Stimulated activated naive CD8-positive, alpha-beta T cell treated with anti-CD3 and anti-CD28 coated beads, Interleukin-15, Interleukin-2, amounts not matched to agents 100 ng/mL and 50 ng/mL, for 24 hours (primary cell): Measurements from ENCODE around the gene CCDC192.
"Not testable (repeated sequence)": the region's sequence is repeated elsewhere in the genome, so short reads cannot be mapped to it uniquely, and the experiment has no call there.

ENCODE experiments used
- H3K27ac Mint-ChIP-seq: one replicate; pipeline ENCODE4 v1.8.0; 2021; ENCODE audit warnings: mild to moderate bottlenecking, mixed read lengths
- H3K27me3 Mint-ChIP-seq: one replicate; pipeline ENCODE4 v1.8.0; 2021; ENCODE audit warnings: mixed read lengths
- H3K36me3 Mint-ChIP-seq: one replicate; pipeline ENCODE4 v1.8.0; 2021; ENCODE audit warnings: low read depth, mixed read lengths
- H3K4me1 Mint-ChIP-seq: one replicate; pipeline ENCODE4 v1.8.0; 2021; ENCODE audit warnings: low read depth, mixed read lengths
- H3K4me3 Mint-ChIP-seq: one replicate; pipeline ENCODE4 v1.8.0; 2021; ENCODE audit warnings: mild to moderate bottlenecking, mixed read lengths
- H3K9me3 Mint-ChIP-seq: one replicate; pipeline ENCODE4 v1.8.0; 2021; ENCODE audit warnings: mixed read lengths

CCDC192 gene

GRCh38 chr5:127702926-127703561, at the start of gene CCDC192:
TSS of gene CCDC192 (plus strand) at chr5:127703391. CDS start at chr5:127703446, 55 bp downstream.
- Mint-ChIP-seq H3K4me1 (no peaks in the 10 kb centered on the region), H3K4me3 (no peak within 1 kb of the TSS), H3K9me3 (no peaks in the 10 kb centered on the region), H3K36me3 (no peaks in the 10 kb centered on the region), H3K27ac (no peak within 1 kb of the TSS), H3K27me3 (peaks cover 9% of the 10 kb centered on the region)

- Mint-ChIP-seq H3K4me1 (no peaks in the 10 kb centered on the region), H3K27me3 (no peaks in the 10 kb centered on the region), H3K36me3 (no peaks in the 10 kb centered on the region), H3K9me3 (no peaks in the 10 kb centered on the region), H3K4me3 (no peak overlapping the region), H3K27ac (no peak overlapping the region)
Measured at GRCh38 chr5:127656825-127657224, 46.4 kb upstream of the CCDC192 start.

GRCh38 chr5:127660047-127660733, 43.0 kb upstream of the CCDC192 start:
- H3K9me3 Mint-ChIP-seq: no peaks in the 10 kb centered on the region
- H3K4me3 Mint-ChIP-seq: no peak overlapping the region
- H3K27ac Mint-ChIP-seq: no peak overlapping the region
- H3K27me3 Mint-ChIP-seq: no peaks in the 10 kb centered on the region
- no peaks in the 10 kb centered on the region for H3K36me3 Mint-ChIP-seq
- H3K4me1 Mint-ChIP-seq: no peaks in the 10 kb centered on the region

GRCh38 chr5:127664093-127664492, 39.1 kb upstream of the CCDC192 start:
- H3K4me1 Mint-ChIP-seq: no peaks in the 10 kb centered on the region
- no peaks in the 10 kb centered on the region for H3K36me3 Mint-ChIP-seq
- H3K9me3 Mint-ChIP-seq: no peaks in the 10 kb centered on the region
- no peak overlapping the region for H3K27ac Mint-ChIP-seq
- peaks cover 2% of the 10 kb centered on the region for H3K27me3 Mint-ChIP-seq
- H3K4me3 Mint-ChIP-seq: no peak overlapping the region

GRCh38 chr5:127665641-127666040, 37.5 kb upstream of the CCDC192 start:
- H3K9me3 Mint-ChIP-seq: no peaks in the 10 kb centered on the region
- no peaks in the 10 kb centered on the region for H3K36me3 Mint-ChIP-seq
- no peak overlapping the region for H3K4me3 Mint-ChIP-seq
- no peak overlapping the region for H3K27ac Mint-ChIP-seq
- H3K27me3 Mint-ChIP-seq: peaks cover 2% of the 10 kb centered on the region
- H3K4me1 Mint-ChIP-seq: no peaks in the 10 kb centered on the region

GRCh38 chr5:127666043-127666716, 37.0 kb upstream of the CCDC192 start:
- H3K4me3 Mint-ChIP-seq: no peak overlapping the region
- no peak overlapping the region for H3K27ac Mint-ChIP-seq
- H3K27me3 Mint-ChIP-seq: peaks cover 2% of the 10 kb centered on the region
- no peaks in the 10 kb centered on the region for H3K4me1 Mint-ChIP-seq
- H3K36me3 Mint-ChIP-seq: no peaks in the 10 kb centered on the region
- no peaks in the 10 kb centered on the region for H3K9me3 Mint-ChIP-seq

GRCh38 chr5:127667926-127668325, 35.3 kb upstream of the CCDC192 start:
- Mint-ChIP-seq H3K27ac (no peak overlapping the region), H3K27me3 (peaks cover 2% of the 10 kb centered on the region), H3K9me3 (no peaks in the 10 kb centered on the region), H3K36me3 (no peaks in the 10 kb centered on the region), H3K4me1 (no peaks in the 10 kb centered on the region), H3K4me3 (no peak overlapping the region)

- H3K4me3 Mint-ChIP-seq: no peak overlapping the region
- no peaks in the 10 kb centered on the region for H3K36me3 Mint-ChIP-seq
- H3K9me3 Mint-ChIP-seq: peaks cover 4% of the 10 kb centered on the region
- H3K27me3 Mint-ChIP-seq: peaks cover 2% of the 10 kb centered on the region
- H3K27ac Mint-ChIP-seq: no peak overlapping the region
- no peaks in the 10 kb centered on the region for H3K4me1 Mint-ChIP-seq
Measured at GRCh38 chr5:127671218-127671617, 32.0 kb upstream of the CCDC192 start.

- no peak overlapping the region for H3K4me3 Mint-ChIP-seq
- H3K36me3 Mint-ChIP-seq: no peaks in the 10 kb centered on the region
- peaks cover 7% of the 10 kb centered on the region for H3K9me3 Mint-ChIP-seq
- H3K4me1 Mint-ChIP-seq: no peaks in the 10 kb centered on the region
- no peak overlapping the region for H3K27ac Mint-ChIP-seq
- H3K27me3 Mint-ChIP-seq: peaks cover 2% of the 10 kb centered on the region
Measured at GRCh38 chr5:127673117-127673800, 29.9 kb upstream of the CCDC192 start.

GRCh38 chr5:127676951-127677350, 26.2 kb upstream of the CCDC192 start:
- H3K36me3 Mint-ChIP-seq, H3K9me3 Mint-ChIP-seq, H3K4me3 Mint-ChIP-seq, H3K4me1 Mint-ChIP-seq, H3K27ac Mint-ChIP-seq, H3K27me3 Mint-ChIP-seq: not testable (repeated sequence)

GRCh38 chr5:127679691-127680330, 23.4 kb upstream of the CCDC192 start:
- H3K36me3 Mint-ChIP-seq, H3K4me1 Mint-ChIP-seq, H3K27me3 Mint-ChIP-seq, H3K27ac Mint-ChIP-seq, H3K9me3 Mint-ChIP-seq, H3K4me3 Mint-ChIP-seq: not testable (repeated sequence)

- Mint-ChIP-seq H3K4me3 (no peak overlapping the region), H3K9me3 (peaks cover 4% of the 10 kb centered on the region), H3K27me3 (no peaks in the 10 kb centered on the region), H3K27ac (no peak overlapping the region), H3K4me1 (no peaks in the 10 kb centered on the region), H3K36me3 (no peaks in the 10 kb centered on the region)
Measured at GRCh38 chr5:127680595-127680994, 22.6 kb upstream of the CCDC192 start.

- Mint-ChIP-seq H3K9me3 (peaks cover 3% of the 10 kb centered on the region), H3K4me1 (no peaks in the 10 kb centered on the region), H3K27ac (no peak overlapping the region), H3K4me3 (no peak overlapping the region), H3K36me3 (no peaks in the 10 kb centered on the region), H3K27me3 (no peaks in the 10 kb centered on the region)
Measured at GRCh38 chr5:127683008-127683407, 20.2 kb upstream of the CCDC192 start.

- Mint-ChIP-seq H3K9me3 (no peaks in the 10 kb centered on the region), H3K4me3 (no peak overlapping the region), H3K4me1 (no peaks in the 10 kb centered on the region), H3K27me3 (no peaks in the 10 kb centered on the region), H3K36me3 (no peaks in the 10 kb centered on the region), H3K27ac (no peak overlapping the region)
Measured at GRCh38 chr5:127684726-127685467, 18.3 kb upstream of the CCDC192 start.
